ENCODE measurements around the gene GREB1.

DNA sequence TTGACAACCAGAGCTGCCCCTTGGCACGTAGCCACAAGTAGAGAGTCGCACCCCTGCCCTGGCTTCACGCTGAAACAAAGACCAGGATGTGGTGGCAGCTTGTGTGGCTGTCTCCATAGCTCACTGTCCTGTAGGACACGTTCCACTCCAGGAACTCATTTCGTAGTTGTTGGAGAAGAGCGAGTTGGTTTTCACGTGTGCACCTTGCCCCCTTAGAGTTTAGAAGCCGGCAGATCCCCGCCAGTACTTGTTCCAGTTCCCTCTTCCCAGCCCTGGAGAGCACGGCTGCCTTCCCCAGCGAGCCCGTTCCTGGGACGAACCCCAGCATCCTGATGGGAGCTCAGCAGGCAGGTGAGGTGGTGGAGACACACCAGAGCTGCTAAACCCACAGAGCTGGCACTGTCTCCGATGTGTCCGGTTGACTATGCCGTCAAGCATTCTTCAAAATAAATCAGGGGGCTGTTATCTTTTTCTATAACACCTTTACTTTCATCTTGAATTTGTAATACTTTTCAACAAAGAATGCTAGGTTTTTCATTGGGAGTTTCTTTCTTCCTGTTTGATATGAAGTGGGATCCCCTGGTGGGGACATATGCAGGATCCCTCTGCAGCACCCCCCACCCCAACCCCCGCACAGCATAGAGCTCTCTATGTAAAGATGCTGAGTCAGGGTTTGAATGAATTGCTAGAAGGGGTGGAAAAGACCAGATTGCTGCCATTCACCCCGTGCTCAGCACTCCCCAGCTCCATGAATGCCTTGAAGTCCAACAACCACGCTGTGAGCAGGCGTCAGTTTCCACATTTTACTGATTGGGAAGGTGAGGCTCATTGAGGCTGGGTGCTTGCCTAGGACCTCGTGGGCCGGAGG is 44.5 kb downstream of the GREB1 start:
- TF ChIP-seq, protein P1, sequence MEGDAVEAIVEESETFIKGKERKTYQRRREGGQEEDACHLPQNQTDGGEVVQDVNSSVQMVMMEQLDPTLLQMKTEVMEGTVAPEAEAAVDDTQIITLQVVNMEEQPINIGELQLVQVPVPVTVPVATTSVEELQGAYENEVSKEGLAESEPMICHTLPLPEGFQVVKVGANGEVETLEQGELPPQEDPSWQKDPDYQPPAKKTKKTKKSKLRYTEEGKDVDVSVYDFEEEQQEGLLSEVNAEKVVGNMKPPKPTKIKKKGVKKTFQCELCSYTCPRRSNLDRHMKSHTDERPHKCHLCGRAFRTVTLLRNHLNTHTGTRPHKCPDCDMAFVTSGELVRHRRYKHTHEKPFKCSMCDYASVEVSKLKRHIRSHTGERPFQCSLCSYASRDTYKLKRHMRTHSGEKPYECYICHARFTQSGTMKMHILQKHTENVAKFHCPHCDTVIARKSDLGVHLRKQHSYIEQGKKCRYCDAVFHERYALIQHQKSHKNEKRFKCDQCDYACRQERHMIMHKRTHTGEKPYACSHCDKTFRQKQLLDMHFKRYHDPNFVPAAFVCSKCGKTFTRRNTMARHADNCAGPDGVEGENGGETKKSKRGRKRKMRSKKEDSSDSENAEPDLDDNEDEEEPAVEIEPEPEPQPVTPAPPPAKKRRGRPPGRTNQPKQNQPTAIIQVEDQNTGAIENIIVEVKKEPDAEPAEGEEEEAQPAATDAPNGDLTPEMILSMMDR (IDR thresholded peaks at IDR 0.05): no peak
- no peak for TF ChIP-seq POLR2A (IDR thresholded peaks at IDR 0.05)
